Kidney (tissue), 14 donors: ENCODE measurements around the gene ARG2. TPM values are rescaled to one million over a fixed set of nuclear protein-coding genes. Genes with fewer than 3 reads are reported as not detected.

Experiments
- DNase-seq, 5 donors: peaks; one replicate each; pipeline ENCODE4 v3.0.0-alpha.2; 2013 to 2020
- FAIRE-seq: peaks from 2 replicates; lab custom pipeline; 2012; peaks lifted over from hg19 to GRCh38; lab: Jason Lieb, UNC
- H3K27ac ChIP-seq, 2 donors: one replicate each; pipeline ENCODE4 v1.7.0; 2013; ENCODE audit warnings: low read depth in 2 of 2, low read length in 2 of 2, inconsistent platforms in 1 of 2
- H3K27me3 ChIP-seq: one replicate; pipeline ENCODE4 v1.7.1; 2013; ENCODE audit warnings: low read length, inconsistent platforms; ENCODE audit not compliant: control insufficient read depth, insufficient read depth
- H3K36me3 ChIP-seq, 3 donors: one replicate each; pipeline versions ENCODE4 v1.7.0 to v1.7.1; 2013; ENCODE audit warnings: low read length in 3 of 3, control low read depth in 1 of 3, inconsistent platforms in 1 of 3; ENCODE audit not compliant: insufficient read depth in 3 of 3, control insufficient read depth in 2 of 3
- H3K4me1 ChIP-seq, 3 donors: one replicate each; pipeline versions ENCODE4 v1.7.0 to v1.7.1; 2013; ENCODE audit warnings: low read length in 3 of 3, inconsistent platforms in 1 of 3, low read depth in 1 of 3; ENCODE audit not compliant: control insufficient read depth in 2 of 3, insufficient read depth in 2 of 3
- H3K4me3 ChIP-seq, 3 donors: one replicate each; pipeline versions ENCODE4 v1.7.0 to v1.8.1; 2013; ENCODE audit warnings: low read length in 3 of 3, control low read depth in 1 of 3, inconsistent platforms in 1 of 3
- H3K9ac ChIP-seq, 3 donors: one replicate each; pipeline versions ENCODE4 v1.7.0 to v1.7.1; 2013; ENCODE audit warnings: low read length in 3 of 3, control low read depth in 1 of 3, inconsistent platforms in 1 of 3
- H3K9me3 ChIP-seq, 3 donors: one replicate each; pipeline versions ENCODE4 v1.7.0 to v1.7.1; 2013; ENCODE audit warnings: low read length in 3 of 3, control low read depth in 1 of 3, inconsistent platforms in 1 of 3; ENCODE audit not compliant: control insufficient read depth in 2 of 3, insufficient read depth in 1 of 3
- intact Hi-C: fragments of 100-400 bp; cut with DNase I; formaldehyde crosslinking; loops from one replicate; pipeline ENCODE4 v1.11.1; 2022
- polyA plus RNA-seq: library from polyadenylated mRNA; stranded (reverse); fragments of 350-450 nt; fragmentation: Illumina TruSeq; extraction: RNeasy Lipid Tissue Mini Kit (QIAGEN cat#74804); gene quantifications from one replicate; pipeline ENCODE4 v1.2.3, GENCODE V29; 2014; ENCODE audit warnings: low read depth, low replicate concordance; ENCODE audit not compliant: insufficient read depth
- total RNA-seq: library from RNA; stranded (reverse); fragmentation: NEBNext Ultra II Directional; extraction: Animal tissue kit (Norgen Biotek cat#: 25700); gene quantifications from one replicate; pipeline ENCODE4 v1.2.1, GENCODE V29; 2021
- TF ChIP-seq, protein P1 (sequence below): IDR thresholded peaks from 3 replicates; pipeline ENCODE4 v1.5.1; 2012; ENCODE audit warnings: mild to moderate bottlenecking, moderate library complexity, borderline replicate concordance; ENCODE audit not compliant: insufficient read depth; ENCODE audit errors: extremely low read depth
- donor health status: control.
- donor health status: control.
- donor health status: control.
- donor health status: control.
- donor health status: control.
- donor health status: DM: yes; HTN: yes; CAD: no.
- donor health status: Normal renal cell carcinoma (clear cell type).

ARG2 gene
- total and polyA plus RNA-seq, 2 donors from 2014 or later: 19.2 to 77.0 TPM

- FAIRE-seq: no peak
- TF ChIP-seq, protein P1, sequence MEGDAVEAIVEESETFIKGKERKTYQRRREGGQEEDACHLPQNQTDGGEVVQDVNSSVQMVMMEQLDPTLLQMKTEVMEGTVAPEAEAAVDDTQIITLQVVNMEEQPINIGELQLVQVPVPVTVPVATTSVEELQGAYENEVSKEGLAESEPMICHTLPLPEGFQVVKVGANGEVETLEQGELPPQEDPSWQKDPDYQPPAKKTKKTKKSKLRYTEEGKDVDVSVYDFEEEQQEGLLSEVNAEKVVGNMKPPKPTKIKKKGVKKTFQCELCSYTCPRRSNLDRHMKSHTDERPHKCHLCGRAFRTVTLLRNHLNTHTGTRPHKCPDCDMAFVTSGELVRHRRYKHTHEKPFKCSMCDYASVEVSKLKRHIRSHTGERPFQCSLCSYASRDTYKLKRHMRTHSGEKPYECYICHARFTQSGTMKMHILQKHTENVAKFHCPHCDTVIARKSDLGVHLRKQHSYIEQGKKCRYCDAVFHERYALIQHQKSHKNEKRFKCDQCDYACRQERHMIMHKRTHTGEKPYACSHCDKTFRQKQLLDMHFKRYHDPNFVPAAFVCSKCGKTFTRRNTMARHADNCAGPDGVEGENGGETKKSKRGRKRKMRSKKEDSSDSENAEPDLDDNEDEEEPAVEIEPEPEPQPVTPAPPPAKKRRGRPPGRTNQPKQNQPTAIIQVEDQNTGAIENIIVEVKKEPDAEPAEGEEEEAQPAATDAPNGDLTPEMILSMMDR: no peak
These were observed 32.5 kb downstream of the ARG2 start for GRCh38 chr14:67652189-67652588.

DNA sequence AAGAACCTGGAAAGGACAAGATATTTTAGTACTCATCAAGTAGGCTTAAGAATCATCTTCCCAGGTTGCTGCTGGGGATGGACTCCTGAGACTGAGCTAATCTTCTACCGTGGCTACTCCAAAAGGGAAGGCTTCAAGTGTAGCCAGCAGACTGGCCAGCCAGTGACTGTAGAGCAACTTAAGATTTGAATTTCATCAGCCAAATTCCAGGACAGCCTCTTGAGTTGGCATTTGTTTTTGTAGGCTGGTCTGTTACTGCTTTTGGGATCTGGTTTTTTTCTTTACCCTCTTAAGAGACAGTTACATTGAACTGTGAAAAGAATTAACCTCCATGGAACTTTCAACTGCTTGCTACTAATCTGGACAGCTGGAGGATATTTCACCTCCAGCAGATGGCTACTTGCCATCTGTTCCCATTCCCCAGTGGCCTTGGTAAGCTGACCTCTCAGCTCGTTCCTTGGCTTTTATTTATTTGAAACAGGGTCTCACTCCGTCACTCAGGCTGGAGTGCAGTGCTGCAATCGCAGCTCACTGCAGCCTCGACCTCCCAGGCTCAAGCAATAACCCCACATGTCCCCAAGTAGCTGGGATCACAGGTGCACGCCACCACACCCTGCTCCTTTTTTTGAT lies 34.0 kb downstream of the ARG2 start:
- no peak for FAIRE-seq
- H3K4me1 ChIP-seq: peaks cover 0 to 6% (median 2%) of the 10 kb centered on the region in 3 donors
- H3K27me3 ChIP-seq: no peaks in the 10 kb centered on the region
- H3K9ac ChIP-seq: no peak overlapping the region
- H3K36me3 ChIP-seq: peaks cover 9 to 72% (median 41%) of the 10 kb centered on the region in 3 donors
- no peak overlapping the region for H3K27ac ChIP-seq
- TF ChIP-seq, protein P1: no peak
- H3K9me3 ChIP-seq: no peaks in the 10 kb centered on the region
- DNase-seq: no peak
- no peak overlapping the region for H3K4me3 ChIP-seq
- intact Hi-C loops: no loop called here

More at GRCh38 chr14:67652189-67652588, 32.5 kb downstream of the ARG2 start:
- no peak overlapping the region for H3K27ac ChIP-seq
- H3K4me3 ChIP-seq: no peak overlapping the region
- no peak overlapping the region for H3K9ac ChIP-seq
- no peaks in the 10 kb centered on the region for H3K27me3 ChIP-seq
- intact Hi-C loops: no loop called here
- peaks cover 9 to 70% (median 41%) of the 10 kb centered on the region in 3 donors for H3K36me3 ChIP-seq
- no peaks in the 10 kb centered on the region for H3K9me3 ChIP-seq
- H3K4me1 ChIP-seq: peaks cover 0 to 7% (median 2%) of the 10 kb centered on the region in 3 donors
- DNase-seq: no peak

DNA sequence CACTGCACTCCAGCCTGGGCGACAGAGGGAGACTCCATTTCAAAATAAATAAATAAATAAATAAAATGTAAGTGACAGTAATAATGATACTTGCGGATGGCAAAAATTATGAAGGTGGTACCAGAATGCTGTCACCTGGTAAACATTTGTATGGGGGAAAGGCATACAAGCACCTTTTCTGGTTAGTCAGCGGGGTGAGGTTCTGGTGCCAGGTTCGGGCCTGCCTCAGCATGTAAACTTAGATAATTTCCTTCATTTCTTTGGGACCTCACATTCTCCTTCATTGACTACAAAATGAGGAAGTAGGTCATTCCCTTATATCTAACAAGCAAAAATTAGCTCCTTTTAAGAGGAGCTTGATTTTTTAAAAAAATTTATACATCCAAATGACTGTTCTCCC lies 43.9 kb downstream of the ARG2 start:
- Histone ChIP-seq H3K36me3 (peaks cover 0 to 12% (median 5%) of the 10 kb centered on the region in 3 donors), H3K4me1 (peaks cover 0 to 6% (median 0%) of the 10 kb centered on the region in 3 donors), H3K9ac (no peak overlapping the region), H3K4me3 (no peak overlapping the region), H3K27ac (no peak overlapping the region), H3K27me3 (no peaks in the 10 kb centered on the region), H3K9me3 (no peaks in the 10 kb centered on the region)
- TF ChIP-seq, protein P1: no peak
- no peak for FAIRE-seq
- no peak for DNase-seq
- intact Hi-C loops: loop anchor here (10.0 kb wide), 1 partner anchor 49 kb away; the partner anchor contains the start of gene ARG2
